ENCODE data around the gene MMAB.

MMAB gene

DNA sequence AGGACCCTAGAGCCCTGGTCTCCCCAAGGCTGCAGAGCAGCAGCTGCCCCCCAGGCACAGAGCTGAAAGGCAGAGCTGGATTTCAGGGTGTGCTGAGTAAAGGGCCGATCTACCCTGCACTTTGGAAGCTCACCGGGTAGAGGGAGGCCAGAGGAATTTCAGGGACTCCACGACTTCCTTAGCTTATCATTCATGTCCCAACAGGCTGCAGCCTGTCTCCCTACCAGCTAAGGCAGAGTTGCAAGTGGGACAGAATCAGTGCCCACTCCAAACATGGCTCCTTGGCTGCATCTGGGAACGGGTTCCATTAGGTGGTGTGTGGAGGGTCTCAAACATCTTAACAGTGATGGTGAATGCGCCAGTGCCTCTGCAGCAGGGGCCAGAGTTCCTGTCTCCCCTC is 27.5 kb downstream of the MMAB start:
- H3K9me3 ChIP-seq (ENCODE audit: low read length), result peaks cover 3% of the 10 kb centered on the region
- no peaks in the 10 kb centered on the region for H3K27me3 ChIP-seq (ENCODE audit: insufficient read depth, low read length)
- no peak overlapping the region for H3K4me3 ChIP-seq (ENCODE audit: low read length)
- H3K4me1 ChIP-seq (ENCODE audit: insufficient read depth, low read length), result no peaks in the 10 kb centered on the region
- no peaks in the 10 kb centered on the region for H3K36me3 ChIP-seq (ENCODE audit: insufficient read depth, low read length)
- H2AFZ ChIP-seq (ENCODE audit: low read depth, low read length), result no peak overlapping the region

- Histone ChIP-seq H3K36me3 (ENCODE audit: insufficient read depth, low read length) (no peaks in the 10 kb centered on the region), H3K4me1 (ENCODE audit: insufficient read depth, low read length) (no peaks in the 10 kb centered on the region), H3K9me3 (ENCODE audit: low read length) (peaks cover 3% of the 10 kb centered on the region), H3K4me3 (ENCODE audit: low read length) (no peak overlapping the region), H2AFZ (ENCODE audit: low read depth, low read length) (no peak overlapping the region), H3K27me3 (ENCODE audit: insufficient read depth, low read length) (no peaks in the 10 kb centered on the region)
These were observed 28.3 kb downstream of the MMAB start for GRCh38 chr12:109544955-109545531.

GRCh38 chr12:109542876-109543275 is 30.4 kb downstream of the MMAB start:
- no peaks in the 10 kb centered on the region for H3K4me1 ChIP-seq (ENCODE audit: insufficient read depth, low read length)

DNA sequence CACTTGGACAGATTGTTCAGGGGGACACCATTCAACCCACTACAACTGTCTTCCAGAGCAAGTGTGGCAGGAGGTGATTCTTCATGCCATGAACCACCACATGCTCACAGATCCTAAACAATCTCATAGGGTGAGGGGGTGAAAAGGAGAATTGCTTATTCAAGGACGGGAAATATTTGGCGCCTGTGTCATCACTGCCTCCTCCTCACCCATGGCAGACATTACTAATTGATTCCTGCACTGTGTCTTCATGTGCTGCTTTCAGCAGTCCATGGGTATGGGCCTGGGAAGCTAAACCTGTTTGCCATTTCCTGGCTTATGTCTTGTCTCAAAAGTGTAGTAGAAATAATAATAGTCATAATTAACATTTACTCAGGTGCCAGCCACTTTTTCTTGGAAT is 31.3 kb downstream of the MMAB start:
- H3K9me3 ChIP-seq (ENCODE audit: low read length), result peaks cover 3% of the 10 kb centered on the region
- no peaks in the 10 kb centered on the region for H3K36me3 ChIP-seq (ENCODE audit: insufficient read depth, low read length)
- no peak overlapping the region for H2AFZ ChIP-seq (ENCODE audit: low read depth, low read length)
- no peaks in the 10 kb centered on the region for H3K27me3 ChIP-seq (ENCODE audit: insufficient read depth, low read length)
- no peaks in the 10 kb centered on the region for H3K4me1 ChIP-seq (ENCODE audit: insufficient read depth, low read length)
- H3K4me3 ChIP-seq (ENCODE audit: low read length), result no peak overlapping the region

More at GRCh38 chr12:109542876-109543275, 30.4 kb downstream of the MMAB start:
- Histone ChIP-seq H3K36me3 (ENCODE audit: insufficient read depth, low read length) (no peaks in the 10 kb centered on the region), H3K27me3 (ENCODE audit: insufficient read depth, low read length) (no peaks in the 10 kb centered on the region), H2AFZ (ENCODE audit: low read depth, low read length) (no peak overlapping the region), H3K4me3 (ENCODE audit: low read length) (no peak overlapping the region), H3K9me3 (ENCODE audit: low read length) (peaks cover 3% of the 10 kb centered on the region)

GRCh38 chr12:109541413-109541726 is 31.9 kb downstream of the MMAB start:
- H3K36me3 ChIP-seq (ENCODE audit: insufficient read depth, low read length), result no peaks in the 10 kb centered on the region
- no peak overlapping the region for H3K4me3 ChIP-seq (ENCODE audit: low read length)

DNA sequence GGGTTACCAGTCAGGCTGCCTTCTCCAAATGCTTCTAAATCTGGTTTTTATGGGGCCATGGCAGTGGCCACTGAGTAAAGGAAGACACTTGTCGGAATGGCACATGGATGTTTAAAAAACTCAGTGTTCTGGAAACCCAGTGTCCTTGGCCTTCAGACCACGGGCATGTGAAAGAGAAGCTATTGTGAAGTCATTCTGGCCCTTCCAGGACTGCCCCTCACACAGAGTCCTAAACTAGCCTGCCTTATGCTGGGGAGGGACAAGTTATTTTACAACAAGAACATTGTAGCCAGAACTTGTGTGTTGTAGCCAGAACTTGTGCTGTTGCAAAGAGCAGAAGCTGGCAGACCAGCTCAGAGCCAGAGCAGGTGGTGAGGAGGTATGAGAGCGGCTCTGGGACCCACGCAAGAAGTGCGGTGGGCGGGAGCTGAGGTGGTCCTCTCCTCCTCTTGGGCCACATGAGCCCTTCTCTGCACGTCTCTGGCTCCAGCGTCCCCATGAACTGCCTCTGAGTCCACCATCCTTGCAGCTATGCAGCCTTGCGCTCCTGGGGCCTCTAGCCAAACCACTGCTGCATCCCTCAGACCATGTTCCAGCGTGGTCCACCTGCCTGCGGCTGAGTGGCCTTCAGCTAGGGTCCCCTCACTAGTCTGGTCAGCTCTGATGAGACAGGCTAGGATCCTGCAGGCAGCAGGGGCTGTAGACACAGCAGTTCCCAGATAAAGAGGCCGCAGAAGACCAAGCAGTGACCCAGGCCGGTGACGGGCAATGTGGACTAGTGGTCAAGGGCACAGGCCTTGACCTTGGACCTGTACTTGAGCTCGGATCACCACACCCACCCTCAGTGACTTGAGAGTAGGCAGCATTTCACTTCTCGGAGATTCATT is 32.5 kb downstream of the MMAB start:
- Histone ChIP-seq H3K9me3 (ENCODE audit: low read length) (peaks cover 3% of the 10 kb centered on the region), H3K36me3 (ENCODE audit: insufficient read depth, low read length) (no peaks in the 10 kb centered on the region), H3K4me3 (ENCODE audit: low read length) (no peak overlapping the region), H3K27me3 (ENCODE audit: insufficient read depth, low read length) (no peaks in the 10 kb centered on the region), H3K4me1 (ENCODE audit: insufficient read depth, low read length) (no peaks in the 10 kb centered on the region), H2AFZ (ENCODE audit: low read depth, low read length) (no peak overlapping the region)

More at GRCh38 chr12:109541413-109541726, 31.9 kb downstream of the MMAB start:
- Histone ChIP-seq H3K27me3 (ENCODE audit: insufficient read depth, low read length) (no peaks in the 10 kb centered on the region), H2AFZ (ENCODE audit: low read depth, low read length) (no peak overlapping the region), H3K9me3 (ENCODE audit: low read length) (peaks cover 3% of the 10 kb centered on the region), H3K4me1 (ENCODE audit: insufficient read depth, low read length) (no peaks in the 10 kb centered on the region)

DNA sequence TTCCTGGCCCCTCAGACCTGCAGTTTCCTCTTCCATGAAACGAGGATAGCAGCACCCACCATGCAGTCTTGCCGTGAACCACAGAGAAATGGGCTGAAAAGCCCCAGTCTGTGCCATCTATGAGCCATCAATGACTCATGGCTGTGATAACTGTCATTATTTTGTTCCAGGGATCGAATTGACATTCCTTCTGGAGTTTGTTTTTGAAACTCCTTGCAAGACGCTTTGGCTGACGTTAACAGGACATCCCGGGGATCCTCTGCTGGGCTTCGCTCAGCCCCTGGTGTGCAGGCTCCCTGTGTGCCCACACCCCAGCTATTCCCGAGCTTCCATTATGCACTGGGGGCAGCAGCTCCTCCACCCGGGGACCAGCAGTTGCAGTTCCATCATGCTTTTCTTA is 33.8 kb downstream of the MMAB start:
- no peak overlapping the region for H3K4me3 ChIP-seq (ENCODE audit: low read length)
- H3K4me1 ChIP-seq (ENCODE audit: insufficient read depth, low read length), result no peaks in the 10 kb centered on the region
- H3K36me3 ChIP-seq (ENCODE audit: insufficient read depth, low read length), result peaks cover 11% of the 10 kb centered on the region
- no peaks in the 10 kb centered on the region for H3K27me3 ChIP-seq (ENCODE audit: insufficient read depth, low read length)
- peaks cover 3% of the 10 kb centered on the region for H3K9me3 ChIP-seq (ENCODE audit: low read length)
- H2AFZ ChIP-seq (ENCODE audit: low read depth, low read length), result no peak overlapping the region

- Histone ChIP-seq H3K4me1 (ENCODE audit: insufficient read depth, low read length) (no peaks in the 10 kb centered on the region), H3K9me3 (ENCODE audit: low read length) (peaks cover 3% of the 10 kb centered on the region), H2AFZ (ENCODE audit: low read depth, low read length) (no peak overlapping the region)
These were observed 35.0 kb downstream of the MMAB start for GRCh38 chr12:109538191-109538863.

DNA sequence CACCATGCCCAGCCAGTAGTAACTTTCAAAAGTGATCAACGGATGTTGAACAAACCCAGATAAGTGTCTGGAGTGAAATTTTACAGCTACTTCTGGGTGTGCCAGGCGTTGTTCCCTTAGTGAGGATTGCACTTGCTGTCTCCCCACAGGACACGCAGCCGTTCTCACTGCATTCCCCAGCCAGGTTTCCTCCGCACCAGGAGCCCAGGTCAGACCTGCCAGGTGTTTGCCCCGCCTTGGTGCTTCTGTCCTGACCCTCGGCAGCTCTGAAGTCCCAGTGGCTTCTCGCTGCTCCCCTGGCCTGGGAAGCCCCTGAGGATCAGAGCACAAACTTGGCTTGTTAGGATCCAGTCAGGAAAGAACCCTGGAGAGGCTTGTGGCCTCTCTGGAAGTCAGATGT is 36.2 kb downstream of the MMAB start:
- H3K36me3 ChIP-seq (ENCODE audit: insufficient read depth, low read length), result peaks cover 21% of the 10 kb centered on the region
- H2AFZ ChIP-seq (ENCODE audit: low read depth, low read length), result no peak overlapping the region
- peaks cover 3% of the 10 kb centered on the region for H3K9me3 ChIP-seq (ENCODE audit: low read length)
- H3K4me3 ChIP-seq (ENCODE audit: low read length), result no peak overlapping the region
- no peaks in the 10 kb centered on the region for H3K27me3 ChIP-seq (ENCODE audit: insufficient read depth, low read length)
- no peaks in the 10 kb centered on the region for H3K4me1 ChIP-seq (ENCODE audit: insufficient read depth, low read length)

More at GRCh38 chr12:109538191-109538863, 35.0 kb downstream of the MMAB start:
- Histone ChIP-seq H3K4me3 (ENCODE audit: low read length) (no peak overlapping the region), H3K36me3 (ENCODE audit: insufficient read depth, low read length) (peaks cover 16% of the 10 kb centered on the region), H3K27me3 (ENCODE audit: insufficient read depth, low read length) (no peaks in the 10 kb centered on the region)

DNA sequence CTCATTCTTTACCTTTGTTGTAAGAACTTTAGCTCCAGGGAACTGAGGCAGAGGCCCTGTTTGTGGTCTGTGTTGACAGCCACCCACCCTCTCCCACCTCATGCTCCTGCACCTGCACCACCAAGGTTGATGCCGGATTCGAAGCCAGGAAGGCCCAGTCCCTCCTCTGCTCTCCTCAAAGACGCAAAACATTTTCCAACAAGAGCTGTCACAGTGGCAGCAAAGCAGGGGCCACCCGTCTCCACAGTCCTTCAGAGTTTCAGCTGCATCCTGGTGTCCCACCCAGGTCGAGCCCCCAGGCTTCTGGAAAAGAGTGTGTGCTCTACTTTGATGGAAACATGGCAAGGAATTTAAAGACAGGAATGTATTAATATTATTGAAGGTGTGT is 37.4 kb downstream of the MMAB start:
- Histone ChIP-seq H3K27me3 (ENCODE audit: insufficient read depth, low read length) (no peaks in the 10 kb centered on the region), H2AFZ (ENCODE audit: low read depth, low read length) (no peak overlapping the region), H3K4me3 (ENCODE audit: low read length) (no peak overlapping the region), H3K36me3 (ENCODE audit: insufficient read depth, low read length) (peaks cover 24% of the 10 kb centered on the region), H3K4me1 (ENCODE audit: insufficient read depth, low read length) (no peaks in the 10 kb centered on the region), H3K9me3 (ENCODE audit: low read length) (no peaks in the 10 kb centered on the region)

DNA sequence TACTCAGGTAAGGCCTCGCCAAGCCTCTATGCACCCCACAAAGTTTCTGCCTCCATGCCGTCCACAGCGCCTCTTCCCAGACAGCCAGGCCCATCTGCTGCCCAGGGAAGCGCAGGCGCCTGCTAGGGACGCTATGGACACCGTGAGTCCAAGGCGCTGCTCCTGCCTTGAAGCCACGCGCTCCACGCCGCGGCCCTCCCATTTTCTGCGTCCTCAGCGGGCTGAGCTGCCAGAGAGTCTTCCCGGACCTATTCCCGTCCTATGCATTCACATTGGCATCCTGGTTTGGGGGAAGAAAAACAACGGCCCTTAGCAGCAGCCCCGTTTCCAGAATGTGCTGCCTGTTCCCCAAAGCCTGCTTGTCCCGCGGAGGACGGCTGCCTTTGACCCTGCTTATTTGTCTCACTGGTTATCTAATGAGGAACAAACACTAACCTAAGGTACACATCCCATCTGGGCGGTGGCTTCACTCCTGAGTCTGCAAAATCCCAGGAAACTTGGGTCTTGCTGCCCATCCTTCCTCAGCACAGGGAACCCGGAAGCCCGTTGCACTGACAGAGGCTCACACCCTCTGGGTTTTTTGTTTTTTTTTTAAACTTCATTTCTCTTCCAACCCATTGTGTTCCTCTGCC is 38.0 kb downstream of the MMAB start:
- Histone ChIP-seq H2AFZ (ENCODE audit: low read depth, low read length) (no peak overlapping the region), H3K9me3 (ENCODE audit: low read length) (no peaks in the 10 kb centered on the region), H3K36me3 (ENCODE audit: insufficient read depth, low read length) (peaks cover 29% of the 10 kb centered on the region), H3K4me1 (ENCODE audit: insufficient read depth, low read length) (no peaks in the 10 kb centered on the region), H3K4me3 (ENCODE audit: low read length) (no peak overlapping the region), H3K27me3 (ENCODE audit: insufficient read depth, low read length) (no peaks in the 10 kb centered on the region)

- Histone ChIP-seq H3K4me1 (ENCODE audit: insufficient read depth, low read length) (no peaks in the 10 kb centered on the region), H3K36me3 (ENCODE audit: insufficient read depth, low read length) (peaks cover 36% of the 10 kb centered on the region), H2AFZ (ENCODE audit: low read depth, low read length) (no peak overlapping the region), H3K4me3 (ENCODE audit: low read length) (no peak overlapping the region), H3K9me3 (ENCODE audit: low read length) (no peaks in the 10 kb centered on the region), H3K27me3 (ENCODE audit: insufficient read depth, low read length) (no peaks in the 10 kb centered on the region)
These were observed 38.8 kb downstream of the MMAB start for GRCh38 chr12:109534456-109534855.

DNA sequence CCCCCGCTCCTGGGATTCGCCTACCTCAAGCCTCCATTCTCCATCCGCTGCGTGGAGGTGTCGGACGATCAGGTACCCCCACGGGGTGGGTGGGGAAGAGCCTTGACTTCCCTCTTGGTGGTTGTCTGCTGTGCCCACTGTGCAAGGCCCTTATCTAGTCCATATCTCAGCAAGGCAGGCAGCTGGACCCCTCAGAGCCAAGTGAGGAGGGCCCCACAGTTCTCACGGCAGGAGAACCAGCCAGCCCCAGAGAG is 39.9 kb downstream of the MMAB start:
- no peaks in the 10 kb centered on the region for H3K4me1 ChIP-seq (ENCODE audit: insufficient read depth, low read length)
- H2AFZ ChIP-seq (ENCODE audit: low read depth, low read length), result no peak overlapping the region
- peaks cover 36% of the 10 kb centered on the region for H3K36me3 ChIP-seq (ENCODE audit: insufficient read depth, low read length)
- no peak overlapping the region for H3K4me3 ChIP-seq (ENCODE audit: low read length)
- no peaks in the 10 kb centered on the region for H3K27me3 ChIP-seq (ENCODE audit: insufficient read depth, low read length)
- no peaks in the 10 kb centered on the region for H3K9me3 ChIP-seq (ENCODE audit: low read length)
